ENCODE results near the gene FAF2. TPM values are rescaled to one million over a fixed set of nuclear protein-coding genes. Genes with fewer than 3 reads are reported as not detected.

The FAF2 gene
- total RNA-seq, 2 experiments from 2014 or later = 27.5 to 30.1 TPM

DNA sequence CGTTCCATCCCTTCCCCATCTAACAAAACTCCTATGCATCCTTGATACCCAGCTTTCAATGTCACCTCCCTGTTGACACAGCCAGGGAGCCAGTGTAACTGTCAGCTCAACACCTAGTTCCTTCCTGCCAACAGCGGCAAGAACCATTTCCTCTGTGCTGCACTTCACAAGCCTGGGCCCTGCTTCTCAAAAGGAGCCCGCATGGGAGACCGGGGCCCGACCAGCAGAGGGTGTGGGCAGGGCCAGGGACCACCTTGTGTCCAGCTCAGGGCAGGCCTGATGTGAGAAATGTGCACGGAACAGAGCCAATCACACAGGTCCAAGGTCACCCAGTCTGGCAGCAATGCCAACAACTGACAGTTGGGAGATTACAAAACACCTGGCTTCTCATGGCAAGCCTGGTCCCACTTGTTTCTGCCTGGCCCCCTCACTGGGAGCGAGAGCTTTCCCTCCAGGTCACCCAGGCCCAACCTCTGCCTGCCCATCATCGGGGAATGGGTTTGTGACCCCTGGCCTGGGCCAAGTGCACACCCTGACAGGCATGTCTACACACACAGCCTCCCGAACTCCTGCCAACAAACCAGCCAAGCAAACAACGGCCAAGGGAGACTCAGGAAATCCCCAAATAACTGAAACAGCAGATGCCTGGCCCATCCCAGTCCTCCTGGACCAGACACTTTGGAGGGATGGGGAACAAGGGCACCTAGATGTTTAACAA lies 85.9 kb downstream of the FAF2 start:
- peaks cover 73% of the 10 kb centered on the region for H3K36me3 Mint-ChIP-seq (ENCODE audit: low read depth)
- H3K9me3 Mint-ChIP-seq = no peaks in the 10 kb centered on the region
- Histone ChIP-seq H3K9me3 (ENCODE audit: control insufficient read depth in 1 of 2, insufficient read depth in 1 of 2, low read length in 2 of 2) (peaks cover 0 to 3% of the 10 kb centered on the region in 2 experiments), H3K36me3 (ENCODE audit: insufficient read depth, low read length) (peaks cover 35% of the 10 kb centered on the region), H3K27ac (ENCODE audit: low read depth in 1 of 2, low read length in 2 of 2) (peak overlapping the region; percentile 99), H3K27me3 (ENCODE audit: control insufficient read depth in 1 of 2, insufficient read depth in 2 of 2, low read length in 2 of 2) (no peaks in the 10 kb centered on the region), H3K4me1 (ENCODE audit: insufficient read depth, low read length) (peaks cover 78% of the 10 kb centered on the region), H3K4me3 (ENCODE audit: low read length) (peak overlapping the region; percentile 98)
- H3K27me3 Mint-ChIP-seq = no peaks in the 10 kb centered on the region
- POLR2A ChIA-PET = interaction anchor here (0.7 to 10.1 kb wide), 13 partner anchors 9 to 172 kb away, joined by 3 to 185 read pairs (median 5); partner anchors contain the start of genes CLTB, FAF2, HIGD2A and KIAA1191
- TF ChIP-seq, protein P1, sequence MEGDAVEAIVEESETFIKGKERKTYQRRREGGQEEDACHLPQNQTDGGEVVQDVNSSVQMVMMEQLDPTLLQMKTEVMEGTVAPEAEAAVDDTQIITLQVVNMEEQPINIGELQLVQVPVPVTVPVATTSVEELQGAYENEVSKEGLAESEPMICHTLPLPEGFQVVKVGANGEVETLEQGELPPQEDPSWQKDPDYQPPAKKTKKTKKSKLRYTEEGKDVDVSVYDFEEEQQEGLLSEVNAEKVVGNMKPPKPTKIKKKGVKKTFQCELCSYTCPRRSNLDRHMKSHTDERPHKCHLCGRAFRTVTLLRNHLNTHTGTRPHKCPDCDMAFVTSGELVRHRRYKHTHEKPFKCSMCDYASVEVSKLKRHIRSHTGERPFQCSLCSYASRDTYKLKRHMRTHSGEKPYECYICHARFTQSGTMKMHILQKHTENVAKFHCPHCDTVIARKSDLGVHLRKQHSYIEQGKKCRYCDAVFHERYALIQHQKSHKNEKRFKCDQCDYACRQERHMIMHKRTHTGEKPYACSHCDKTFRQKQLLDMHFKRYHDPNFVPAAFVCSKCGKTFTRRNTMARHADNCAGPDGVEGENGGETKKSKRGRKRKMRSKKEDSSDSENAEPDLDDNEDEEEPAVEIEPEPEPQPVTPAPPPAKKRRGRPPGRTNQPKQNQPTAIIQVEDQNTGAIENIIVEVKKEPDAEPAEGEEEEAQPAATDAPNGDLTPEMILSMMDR (IDR thresholded peaks at IDR 0.05) = no peak
- peak overlapping the region; percentile 99 for H3K4me3 Mint-ChIP-seq
- intact Hi-C loops (cut with DNase I, micrococcal nuclease) = loop anchor here (2.0 to 10.0 kb wide), 3 partner anchors 85 to 601 kb away; partner anchors contain the start of genes FAF2 (in 1 of the 2), HIGD2A (in 1 of the 2), NOP16 (in 1 of the 2) and NSD1 (in 1 of the 2)
- peak overlapping the region; percentile 100 for H3K27ac Mint-ChIP-seq
- ATAC-seq (ENCODE audit: poor library complexity) (peak; percentile 8), DNase-seq (peak in 11 of 14 experiments; percentile 43 to 81 (median 64))
- CTCF ChIA-PET = interaction anchor here (1.1 to 7.1 kb wide), 6 partner anchors 9 to 127 kb away, joined by 3 to 42 read pairs (median 9); partner anchors contain the start of genes CLTB and FAF2
- peaks cover 60% of the 10 kb centered on the region for H3K4me1 Mint-ChIP-seq (ENCODE audit: low read depth)

DNA sequence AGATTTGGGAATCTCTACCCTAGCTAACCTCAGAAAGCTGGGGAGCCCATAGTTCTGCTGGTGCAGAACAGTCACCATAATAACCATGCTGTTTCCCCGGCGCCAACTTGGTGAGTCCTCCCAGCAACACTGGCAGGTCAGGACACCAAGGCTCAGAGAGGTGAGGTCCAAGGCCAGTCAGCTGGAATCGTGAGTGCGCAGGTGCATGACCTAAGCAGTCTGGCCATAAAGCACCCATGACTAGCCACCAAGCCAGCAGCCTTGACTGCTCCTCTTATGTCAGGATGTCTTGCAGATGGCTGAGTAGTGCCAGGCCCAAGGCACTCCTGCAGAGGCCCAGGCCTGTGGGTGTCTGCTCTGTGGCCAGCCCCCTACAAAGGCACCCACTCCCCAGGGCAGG lies 86.5 kb downstream of the FAF2 start:
- Mint-ChIP-seq H3K36me3 (ENCODE audit: low read depth) (peaks cover 67% of the 10 kb centered on the region), H3K4me3 (peak overlapping the region; percentile 99), H3K27ac (peak overlapping the region; percentile 100), H3K27me3 (no peaks in the 10 kb centered on the region), H3K4me1 (ENCODE audit: low read depth) (peaks cover 63% of the 10 kb centered on the region), H3K9me3 (no peaks in the 10 kb centered on the region)
- CTCF ChIA-PET = interaction anchor here (1.3 to 7.1 kb wide), 4 partner anchors 8 to 118 kb away, joined by 4 to 42 read pairs (median 24); partner anchors contain the start of genes CLTB and FAF2
- Histone ChIP-seq H3K36me3 (ENCODE audit: insufficient read depth, low read length) (peaks cover 29% of the 10 kb centered on the region), H3K4me1 (ENCODE audit: insufficient read depth, low read length) (peaks cover 78% of the 10 kb centered on the region), H3K9me3 (ENCODE audit: control insufficient read depth in 1 of 2, insufficient read depth in 1 of 2, low read length in 2 of 2) (peaks cover 0 to 3% of the 10 kb centered on the region in 2 experiments), H3K4me3 (ENCODE audit: low read length) (peak overlapping the region; percentile 98), H3K27ac (ENCODE audit: low read depth in 1 of 2, low read length in 2 of 2) (peak overlapping the region; percentile 99), H3K27me3 (ENCODE audit: control insufficient read depth in 1 of 2, insufficient read depth in 2 of 2, low read length in 2 of 2) (no peaks in the 10 kb centered on the region)
- POLR2A ChIA-PET = interaction anchor here (1.3 to 10.1 kb wide), 13 partner anchors 9 to 892 kb away, joined by 3 to 185 read pairs (median 7); partner anchors contain the start of genes CLTB, FAF2, GRK6 and HIGD2A
- DNase-seq (no peak), ATAC-seq (ENCODE audit: poor library complexity) (no peak)
- TF ChIP-seq, protein P1 (IDR thresholded peaks at IDR 0.05) = no peak
- intact Hi-C loops (cut with DNase I, micrococcal nuclease) = loop anchor here (2.0 to 10.0 kb wide), 7 partner anchors 38 to 1058 kb away; partner anchors contain the start of genes CLTB (in 1 of the 2), FAF2 (in 1 of the 2), HIGD2A (in 1 of the 2) and NOP16 (in 1 of the 2)

DNA sequence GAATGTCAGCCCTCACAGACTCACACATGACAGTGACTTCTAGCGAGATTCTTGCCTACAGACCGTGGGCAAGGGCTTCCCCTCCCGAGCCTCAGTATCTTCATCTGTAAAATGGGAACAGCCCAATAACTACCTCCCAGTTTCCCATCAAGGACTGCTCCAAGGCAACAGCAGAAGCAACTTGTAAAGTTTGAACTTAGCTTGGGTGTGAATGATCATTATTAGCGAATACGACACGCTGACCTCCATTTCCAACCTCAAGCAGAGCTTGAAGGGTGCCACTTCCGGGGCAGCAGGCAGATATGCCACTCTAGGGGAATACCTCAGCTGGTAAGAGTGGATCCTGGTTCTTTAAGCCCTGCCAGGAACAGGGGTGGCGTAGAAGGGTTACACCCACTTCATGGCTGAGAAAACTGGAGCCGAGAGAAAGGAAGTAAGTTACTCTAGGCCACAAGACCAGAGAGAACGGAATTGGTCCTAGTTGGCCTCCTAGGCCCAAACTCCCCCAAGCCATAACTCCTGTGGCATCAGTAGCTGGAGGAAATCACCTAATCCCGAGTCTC lies 87.0 kb downstream of the FAF2 start:
- Histone ChIP-seq H3K4me3 (ENCODE audit: low read length) (peak overlapping the region; percentile 98), H3K27me3 (ENCODE audit: control insufficient read depth in 1 of 2, insufficient read depth in 2 of 2, low read length in 2 of 2) (no peaks in the 10 kb centered on the region), H3K27ac (ENCODE audit: low read depth in 1 of 2, low read length in 2 of 2) (peak overlapping the region; percentile 99), H3K36me3 (ENCODE audit: insufficient read depth, low read length) (peaks cover 27% of the 10 kb centered on the region), H3K4me1 (ENCODE audit: insufficient read depth, low read length) (peaks cover 79% of the 10 kb centered on the region), H3K9me3 (ENCODE audit: control insufficient read depth in 1 of 2, insufficient read depth in 1 of 2, low read length in 2 of 2) (peaks cover 0 to 3% of the 10 kb centered on the region in 2 experiments)
- peak overlapping the region; percentile 100 for H3K27ac Mint-ChIP-seq
- peak overlapping the region; percentile 99 for H3K4me3 Mint-ChIP-seq
- TF ChIP-seq, protein P1 (IDR thresholded peaks at IDR 0.05) = no peak
- peaks cover 65% of the 10 kb centered on the region for H3K4me1 Mint-ChIP-seq (ENCODE audit: low read depth)
- ATAC-seq (ENCODE audit: poor library complexity) = no peak
- intact Hi-C loops (cut with DNase I, micrococcal nuclease) = loop anchor here (2.0 to 10.0 kb wide), 7 partner anchors 37 to 1057 kb away; partner anchors contain the start of genes CLTB (in 1 of the 2), FAF2 (in 1 of the 2), HIGD2A (in 1 of the 2) and NOP16 (in 1 of the 2)
- ChIA-PET POLR2A (interaction anchor here (0.9 to 10.1 kb wide), 10 partner anchors 9 to 892 kb away, joined by 3 to 185 read pairs (median 12); partner anchors contain the start of genes CLTB, FAF2, GRK6 and TSPAN17), CTCF (interaction anchor here (0.7 to 7.1 kb wide), 5 partner anchors 8 to 119 kb away, joined by 3 to 42 read pairs (median 10); partner anchors contain the start of genes CLTB and FAF2)
- peak in 8 of 14 experiments; percentile 20 to 88 (median 51) for DNase-seq
- peaks cover 63% of the 10 kb centered on the region for H3K36me3 Mint-ChIP-seq (ENCODE audit: low read depth)
- H3K27me3 Mint-ChIP-seq = no peaks in the 10 kb centered on the region
- no peaks in the 10 kb centered on the region for H3K9me3 Mint-ChIP-seq
